Trophoblast cell (in vitro differentiated cells and primary cell): ENCODE data around the gene ADAM23.

Experiments used
- DNase-seq, 2 donors: peaks; one replicate each; pipeline ENCODE4 v3.0.0-alpha.2; 2016
- H2AFZ ChIP-seq: 2 replicates; pipeline ENCODE4 v1.6.1; 2013; ENCODE audit warnings: low read length, moderate library complexity, mild to moderate bottlenecking; ENCODE audit not compliant: insufficient read depth, poor library complexity
- H2AK5ac ChIP-seq: 2 replicates; pipeline ENCODE4 v1.6.1; 2013; ENCODE audit warnings: mild to moderate bottlenecking, low read length
- H2BK120ac ChIP-seq: 2 replicates; pipeline ENCODE4 v1.6.1; 2013; ENCODE audit warnings: low read length, mild to moderate bottlenecking, moderate library complexity; ENCODE audit not compliant: insufficient read depth, poor library complexity
- H2BK12ac ChIP-seq: 2 replicates; pipeline ENCODE4 v1.6.1; 2013; ENCODE audit warnings: mild to moderate bottlenecking, low read length, moderate library complexity
- H2BK5ac ChIP-seq: 2 replicates; pipeline ENCODE4 v1.6.1; 2013; ENCODE audit warnings: low read length, low read depth, moderate library complexity, mild to moderate bottlenecking; ENCODE audit not compliant: poor library complexity
- H3K14ac ChIP-seq: 2 replicates; pipeline ENCODE4 v1.6.1; 2013; ENCODE audit warnings: mild to moderate bottlenecking, low read length
- H3K18ac ChIP-seq: 2 replicates; pipeline ENCODE4 v1.6.1; 2013; ENCODE audit warnings: mild to moderate bottlenecking, low read length
- H3K23ac ChIP-seq: 2 replicates; pipeline ENCODE4 v1.6.1; 2013; ENCODE audit warnings: low read length
- H3K27ac ChIP-seq: 2 replicates; pipeline ENCODE4 v1.5.1; 2013; ENCODE audit warnings: low read depth, mild to moderate bottlenecking, inconsistent platforms, low read length, moderate library complexity
- H3K27me3 ChIP-seq: 2 replicates; pipeline ENCODE4 v1.6.1; 2013; ENCODE audit warnings: inconsistent platforms, mild to moderate bottlenecking, low read length, moderate library complexity; ENCODE audit not compliant: insufficient read depth
- H3K36me3 ChIP-seq, 2 experiments: 1 replicate in 1 of 2; 2 replicates in 1 of 2; pipeline ENCODE4 v1.6.1; 2013; ENCODE audit warnings: low read length in 2 of 2, mild to moderate bottlenecking in 2 of 2, moderate library complexity in 1 of 2; ENCODE audit not compliant: insufficient read depth in 2 of 2, control insufficient read depth in 1 of 2
- H3K4ac ChIP-seq: 2 replicates; pipeline ENCODE4 v1.6.1; 2013; ENCODE audit warnings: low read depth, mild to moderate bottlenecking, low read length, moderate library complexity
- H3K4me1 ChIP-seq, 2 experiments: 1 replicate in 1 of 2; 2 replicates in 1 of 2; pipeline ENCODE4 v1.6.1; 2013; ENCODE audit warnings: low read length in 2 of 2, mild to moderate bottlenecking in 2 of 2, moderate library complexity in 1 of 2; ENCODE audit not compliant: insufficient read depth in 2 of 2, control insufficient read depth in 1 of 2
- H3K4me2 ChIP-seq: 2 replicates; pipeline ENCODE4 v1.6.1; 2013; ENCODE audit warnings: inconsistent platforms, mild to moderate bottlenecking, low read length, moderate library complexity
- H3K4me3 ChIP-seq: 2 replicates; pipeline ENCODE4 v1.5.1; 2013; ENCODE audit warnings: mild to moderate bottlenecking, low read depth, low read length, inconsistent platforms
- H3K79me1 ChIP-seq: one replicate; pipeline ENCODE4 v1.6.1; 2013; ENCODE audit warnings: low read length
- H3K79me2 ChIP-seq: 2 replicates; pipeline ENCODE4 v1.6.1; 2013; ENCODE audit warnings: low read length, mild to moderate bottlenecking; ENCODE audit not compliant: control insufficient read depth, insufficient read depth, poor library complexity
- H3K9ac ChIP-seq: 2 replicates; pipeline ENCODE4 v1.6.1; 2013; ENCODE audit warnings: mild to moderate bottlenecking, low read length
- H3K9me3 ChIP-seq: 2 replicates; pipeline ENCODE4 v1.6.1; 2013; ENCODE audit warnings: low read depth, mild to moderate bottlenecking, control low read depth, inconsistent platforms, low read length; ENCODE audit not compliant: insufficient read depth
- H4K12ac ChIP-seq: 2 replicates; pipeline ENCODE4 v1.6.1; 2013; ENCODE audit warnings: low read depth, mild to moderate bottlenecking, low read length, moderate library complexity
- H4K8ac ChIP-seq: 2 replicates; pipeline ENCODE4 v1.6.1; 2013; ENCODE audit warnings: low read depth, mild to moderate bottlenecking, low read length, moderate library complexity
- H4K91ac ChIP-seq: one replicate; pipeline ENCODE4 v1.6.1; 2013; ENCODE audit warnings: low read depth, mild to moderate bottlenecking, low read length, moderate library complexity
- WGBS: extraction: QIAGEN DNeasy Blood & Tissue Kit; methylation state at CpG from one replicate; pipeline ENCODE4 v1.1.7; 2013; ENCODE audit warnings: missing lambda C conversion rate; ENCODE audit not compliant: insufficient read length, insufficient coverage; ENCODE audit errors: extremely low coverage; 5-methylcytosine and 5-hydroxymethylcytosine counted together

Gene ADAM23

DNA sequence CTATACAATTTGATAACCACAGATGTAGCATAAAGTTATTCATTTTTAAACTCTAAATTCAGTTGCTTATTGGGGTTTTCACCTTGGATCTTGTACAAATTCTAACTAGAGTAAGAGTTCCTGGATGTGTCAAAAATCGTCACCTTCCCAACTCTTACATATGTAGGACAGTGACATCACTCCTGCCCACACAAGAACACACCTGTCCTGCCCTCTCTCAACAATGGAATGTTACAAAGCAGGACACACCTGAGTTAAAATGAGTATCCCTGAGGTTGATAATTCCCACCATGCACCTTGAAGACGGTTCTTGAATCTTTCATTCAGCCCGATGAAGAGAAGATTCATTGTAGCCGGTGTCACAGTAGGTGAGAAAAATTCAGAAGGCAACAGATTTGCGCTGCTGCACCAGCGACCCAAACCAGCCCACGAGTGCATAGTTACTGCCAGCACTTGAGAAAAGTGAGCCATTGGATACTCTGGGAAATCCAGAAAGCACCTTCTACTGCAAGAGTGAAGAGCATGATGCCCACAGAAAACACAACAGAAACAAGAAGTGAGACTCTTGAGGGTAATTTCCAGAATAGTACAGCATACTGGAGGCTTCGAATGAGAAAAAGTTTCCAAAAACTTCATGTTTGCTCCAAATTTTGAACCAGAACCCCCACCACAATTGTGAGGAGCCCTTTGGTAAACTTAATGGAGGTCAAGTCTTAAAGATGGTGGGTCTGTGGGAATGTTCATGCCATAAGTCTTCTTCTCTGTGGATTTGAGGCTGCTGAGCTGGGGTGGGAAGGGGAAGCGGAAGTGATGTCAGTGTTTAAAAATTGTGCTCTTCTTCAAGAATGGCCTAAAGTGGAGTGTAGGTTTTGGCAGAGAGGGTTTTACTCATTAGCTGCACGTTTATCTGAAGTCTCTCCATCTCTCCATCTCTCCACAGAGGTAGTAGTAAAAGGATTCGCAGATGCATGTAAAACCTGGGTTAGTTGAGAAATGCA lies 34.7 kb upstream of the ADAM23 start:
- H2AK5ac ChIP-seq: no peak overlapping the region
- peaks cover 2% of the 10 kb centered on the region for H3K9me3 ChIP-seq
- no peak overlapping the region for H3K27ac ChIP-seq
- H3K27me3 ChIP-seq: no peaks in the 10 kb centered on the region
- DNase-seq: peak in 1 of 2 donors; percentile 42
- no peak overlapping the region for H3K4me2 ChIP-seq
- H3K79me2 ChIP-seq: no peaks in the 10 kb centered on the region
- no peaks in the 10 kb centered on the region for H3K79me1 ChIP-seq
- no peak overlapping the region for H3K4ac ChIP-seq
- H2BK120ac ChIP-seq: no peak overlapping the region
- H3K23ac ChIP-seq: no peak overlapping the region
- H3K4me1 ChIP-seq: no peaks in the 10 kb centered on the region
- no peak overlapping the region for H2BK12ac ChIP-seq
- H2AFZ ChIP-seq: no peak overlapping the region
- H4K8ac ChIP-seq: no peak overlapping the region
- no peak overlapping the region for H3K18ac ChIP-seq
- H3K9ac ChIP-seq: no peak overlapping the region
- H3K36me3 ChIP-seq: no peaks in the 10 kb centered on the region
- H3K4me3 ChIP-seq: no peak overlapping the region
- no peak overlapping the region for H4K91ac ChIP-seq
- H4K12ac ChIP-seq: no peak overlapping the region
- H2BK5ac ChIP-seq: no peak overlapping the region
- no CpG with 5 or more reads among the region's 11 CpGs for WGBS
- H3K14ac ChIP-seq: no peak overlapping the region

DNA sequence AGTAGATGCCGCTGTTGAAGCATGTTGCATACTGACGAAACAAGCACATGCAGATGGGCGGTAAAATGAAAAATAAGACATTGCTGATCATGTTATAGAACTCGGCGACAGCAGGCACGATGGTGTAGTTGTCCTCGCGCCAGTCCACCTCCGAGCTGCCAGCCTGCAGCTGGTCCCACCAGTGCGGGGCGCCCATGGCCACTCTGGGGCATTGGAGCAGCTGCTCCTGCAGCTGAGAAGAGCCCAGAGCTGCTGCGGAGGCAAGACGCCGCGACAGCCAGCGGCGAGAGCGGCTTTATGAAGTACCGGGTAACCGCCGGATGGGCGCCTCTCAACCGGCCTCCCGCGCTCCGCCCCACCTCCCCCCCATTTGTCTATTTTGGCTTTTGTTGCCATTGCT lies 32.6 kb upstream of the ADAM23 start:
- Histone ChIP-seq H3K4me2 (no peak overlapping the region), H3K4ac (no peak overlapping the region), H3K4me3 (no peak overlapping the region), H3K9me3 (peaks cover 2% of the 10 kb centered on the region), H3K27me3 (no peaks in the 10 kb centered on the region), H2BK12ac (no peak overlapping the region), H3K79me2 (no peaks in the 10 kb centered on the region), H3K14ac (no peak overlapping the region), H4K12ac (no peak overlapping the region), H3K23ac (no peak overlapping the region), H3K4me1 (no peaks in the 10 kb centered on the region), H2AK5ac (no peak overlapping the region), H2AFZ (no peak overlapping the region), H2BK5ac (no peak overlapping the region), H4K8ac (no peak overlapping the region), H3K36me3 (no peaks in the 10 kb centered on the region), H3K9ac (no peak overlapping the region), H3K18ac (no peak overlapping the region), H3K27ac (no peak overlapping the region), H2BK120ac (no peak overlapping the region), H4K91ac (no peak overlapping the region), H3K79me1 (no peaks in the 10 kb centered on the region)
- no peak for DNase-seq
- no CpG with 5 or more reads among the region's 26 CpGs for WGBS

DNA sequence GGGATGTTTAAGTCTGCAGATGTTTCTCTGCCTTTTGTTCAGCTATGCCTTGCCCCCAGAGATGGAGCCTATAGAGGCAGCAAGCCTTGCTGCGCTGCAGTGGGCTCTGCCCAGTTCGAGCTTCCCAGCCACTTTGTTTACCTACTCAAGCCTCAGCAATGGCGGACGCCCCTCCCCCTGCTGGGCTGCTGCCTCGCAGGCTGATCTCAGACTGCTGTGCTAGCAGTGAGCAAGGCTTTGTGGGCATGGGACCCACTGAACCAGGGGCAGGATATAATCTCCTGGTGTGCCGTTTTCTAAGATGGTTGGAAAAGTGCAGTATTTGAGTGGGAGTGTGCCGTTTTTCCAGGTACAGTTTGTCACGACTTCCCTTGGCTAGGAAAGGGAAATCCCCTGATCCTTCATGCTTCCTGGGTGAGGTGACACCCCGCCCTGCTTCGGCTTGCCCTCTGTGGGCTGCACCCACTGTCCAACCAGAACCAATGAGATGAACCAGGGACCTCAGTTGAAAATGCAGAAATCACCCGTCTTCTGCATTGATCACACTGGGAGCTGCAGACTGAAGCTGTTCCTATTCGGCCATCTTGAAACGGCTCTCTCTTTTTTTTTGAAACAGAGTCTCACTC lies 27.6 kb upstream of the ADAM23 start:
- H2BK120ac ChIP-seq: no peak overlapping the region
- no peak overlapping the region for H2AFZ ChIP-seq
- no peak overlapping the region for H3K18ac ChIP-seq
- H3K9ac ChIP-seq: no peak overlapping the region
- no peak overlapping the region for H3K14ac ChIP-seq
- H3K27me3 ChIP-seq: no peaks in the 10 kb centered on the region
- H3K9me3 ChIP-seq: peaks cover under 1% of the 10 kb centered on the region
- H3K79me2 ChIP-seq: no peaks in the 10 kb centered on the region
- no peak overlapping the region for H3K4me3 ChIP-seq
- no peak overlapping the region for H3K23ac ChIP-seq
- no peak overlapping the region for H3K4me2 ChIP-seq
- no peak overlapping the region for H3K4ac ChIP-seq
- H2BK12ac ChIP-seq: no peak overlapping the region
- no peak overlapping the region for H4K8ac ChIP-seq
- no peaks in the 10 kb centered on the region for H3K36me3 ChIP-seq
- no CpG with 5 or more reads among the region's 13 CpGs for WGBS
- H3K4me1 ChIP-seq: no peaks in the 10 kb centered on the region
- H2AK5ac ChIP-seq: no peak overlapping the region
- DNase-seq: no peak
- H3K27ac ChIP-seq: no peak overlapping the region
- no peak overlapping the region for H4K91ac ChIP-seq
- no peak overlapping the region for H4K12ac ChIP-seq
- H3K79me1 ChIP-seq: no peaks in the 10 kb centered on the region
- no peak overlapping the region for H2BK5ac ChIP-seq

DNA sequence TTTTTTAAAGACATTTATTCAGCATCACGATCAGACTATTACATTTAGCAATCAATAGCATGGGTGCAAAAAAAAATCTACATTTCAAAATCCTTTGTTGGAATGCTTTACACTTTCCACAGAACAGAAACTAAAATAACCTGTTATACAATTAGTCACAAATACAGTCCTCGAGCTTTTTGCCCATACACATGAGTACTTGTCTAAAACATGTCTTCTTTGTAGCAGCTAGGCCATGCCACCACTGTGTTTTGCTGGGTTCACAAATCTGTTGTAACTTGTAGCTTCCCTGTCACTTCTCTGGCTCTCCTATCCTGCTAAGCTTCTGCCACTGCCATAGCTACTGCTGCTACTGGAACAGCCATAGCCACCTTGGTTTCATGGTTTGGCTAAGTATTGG lies 24.4 kb upstream of the ADAM23 start:
- Histone ChIP-seq H2BK12ac (no peak overlapping the region), H2AFZ (no peak overlapping the region), H4K91ac (no peak overlapping the region), H3K36me3 (no peaks in the 10 kb centered on the region), H3K18ac (no peak overlapping the region), H4K12ac (no peak overlapping the region), H3K9me3 (no peaks in the 10 kb centered on the region), H3K9ac (no peak overlapping the region), H3K79me1 (no peaks in the 10 kb centered on the region), H3K4me1 (no peaks in the 10 kb centered on the region), H3K4me3 (no peak overlapping the region), H3K4ac (no peak overlapping the region), H3K23ac (no peak overlapping the region), H4K8ac (no peak overlapping the region), H3K27ac (no peak overlapping the region), H2BK5ac (no peak overlapping the region), H3K4me2 (no peak overlapping the region), H2AK5ac (no peak overlapping the region), H3K27me3 (no peaks in the 10 kb centered on the region), H2BK120ac (no peak overlapping the region), H3K79me2 (no peaks in the 10 kb centered on the region), H3K14ac (no peak overlapping the region)
- WGBS: no CpG with 5 or more reads among the region's 2 CpGs
- DNase-seq: peak in 1 of 2 donors; percentile 61
